NCI-H460 (cell line): Measurements from ENCODE around the gene OR52E8. TPM values are rescaled to one million over a fixed set of nuclear protein-coding genes. Genes with fewer than 3 reads are reported as not detected.

ENCODE experiments used
- DNase-seq: peaks from one replicate; pipeline ENCODE4 v3.0.0-alpha.2; 2016; ENCODE audit warnings: low read depth; ENCODE audit errors: extremely low read depth
- polyA plus RNA-seq: library from polyadenylated mRNA; depleted of rRNA; stranded (reverse); fragments of >200 nt; gene quantifications from 2 replicates; pipeline ENCODE4 v1.2.3, GENCODE V29; 2014; cell fraction: nucleus; rRNA removed
- total RNA-seq: library from RNA; depleted of rRNA; stranded (reverse); fragments of >200 nt; shearing (Covaris generic); gene quantifications from 2 replicates; pipeline ENCODE4 v1.2.3, GENCODE V29; 2014; rRNA removed

The OR52E8 gene
- total RNA-seq: not detected in 2 replicates
- not detected in 2 replicates for polyA plus RNA-seq

- no peak for DNase-seq
Measured at GRCh38 chr11:5857590-5857989, at the start of gene OR52E8. OR52E8 (minus strand) TSS chr11:5857690; CDS start chr11:5857690, 0 bp downstream.

DNA sequence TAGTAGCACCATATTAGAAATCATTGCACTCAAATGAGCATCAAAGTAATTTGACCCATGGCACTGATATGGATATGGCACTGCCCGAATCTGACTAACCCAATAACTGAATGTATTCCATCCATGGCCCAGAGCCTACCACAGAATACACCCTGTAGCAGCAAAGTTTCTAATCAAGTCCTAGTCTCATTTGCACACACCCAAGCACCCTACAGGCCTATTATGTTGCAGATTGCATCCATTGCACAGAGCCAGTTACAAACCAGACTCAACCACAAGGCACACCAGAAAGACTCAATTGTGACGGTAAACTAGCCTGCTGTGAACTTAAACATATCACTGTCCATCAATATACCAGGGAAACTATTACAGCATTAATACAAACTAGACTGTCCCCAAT is 42.0 kb upstream of the OR52E8 start:
- DNase-seq: no peak

DNA sequence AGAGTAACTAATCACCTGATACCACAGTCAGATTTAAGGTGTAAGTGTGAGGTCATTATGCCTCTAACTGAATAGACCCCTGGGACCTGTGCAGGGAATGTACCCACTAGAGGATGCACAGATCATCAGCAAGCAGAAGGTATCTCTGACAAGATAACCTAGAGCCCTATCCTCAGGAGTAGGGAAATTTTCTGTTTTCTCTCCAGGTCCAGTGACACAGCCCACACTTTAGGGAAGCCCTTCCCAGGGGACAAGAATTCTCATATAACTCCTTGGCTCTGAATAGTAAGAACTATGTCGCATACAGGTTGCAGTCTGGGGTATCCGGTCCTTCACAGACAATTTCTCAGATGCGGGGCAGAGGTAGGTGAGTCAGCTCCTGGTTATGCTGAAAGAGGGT is 35.4 kb upstream of the OR52E8 start, which contains the start of gene OR52E5:
Gene OR52E5, plus strand, starts transcription at position 301 of the 400 bp plus-strand sequence. CDS start 7,569 bp downstream, outside the sequence.
- no peak for DNase-seq

GRCh38 chr11:5891216-5891800 is 33.8 kb upstream of the OR52E8 start:
- peak; percentile 0 for DNase-seq

DNA sequence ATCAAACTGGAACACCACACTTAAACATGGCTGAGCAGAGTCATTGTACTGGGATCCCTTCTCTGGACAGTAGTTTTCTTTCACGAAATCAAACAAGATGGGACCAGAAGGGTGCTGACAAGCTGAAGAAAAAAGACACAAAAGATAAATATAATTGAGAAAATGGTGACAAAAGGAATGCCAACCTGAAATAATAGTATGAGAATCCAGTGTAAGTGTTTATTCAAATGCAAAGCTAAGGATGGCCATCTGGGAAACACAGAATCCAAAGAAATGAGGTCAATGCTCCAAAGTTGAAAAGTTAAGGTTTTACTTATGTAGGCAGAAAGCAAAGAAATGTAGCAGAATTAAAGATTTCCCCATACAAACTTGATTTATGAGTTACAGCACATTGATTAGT is 30.2 kb upstream of the OR52E8 start:
- DNase-seq: no peak

- no peak for DNase-seq
Measured at GRCh38 chr11:5887172-5887571, 29.7 kb upstream of the OR52E8 start.

DNA sequence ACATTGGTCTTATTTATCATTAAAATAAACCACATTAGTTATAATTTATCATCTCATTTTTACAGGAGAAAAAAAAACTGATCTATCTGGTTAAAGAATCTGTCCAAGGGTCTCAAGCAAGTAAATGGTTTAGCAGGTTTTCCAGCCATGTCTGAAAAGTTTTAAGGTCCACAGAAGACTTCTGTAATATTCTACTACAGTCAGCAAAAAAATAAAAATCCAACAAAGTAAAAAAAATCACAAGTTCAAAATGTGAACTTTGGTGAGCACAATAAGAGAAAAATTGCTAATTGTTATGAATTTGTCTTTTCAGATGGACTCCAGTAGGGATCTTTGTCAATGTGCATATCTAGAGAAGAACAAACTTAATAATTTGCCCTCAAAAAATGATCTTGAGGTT is 24.3 kb upstream of the OR52E8 start:
- DNase-seq: no peak

DNA sequence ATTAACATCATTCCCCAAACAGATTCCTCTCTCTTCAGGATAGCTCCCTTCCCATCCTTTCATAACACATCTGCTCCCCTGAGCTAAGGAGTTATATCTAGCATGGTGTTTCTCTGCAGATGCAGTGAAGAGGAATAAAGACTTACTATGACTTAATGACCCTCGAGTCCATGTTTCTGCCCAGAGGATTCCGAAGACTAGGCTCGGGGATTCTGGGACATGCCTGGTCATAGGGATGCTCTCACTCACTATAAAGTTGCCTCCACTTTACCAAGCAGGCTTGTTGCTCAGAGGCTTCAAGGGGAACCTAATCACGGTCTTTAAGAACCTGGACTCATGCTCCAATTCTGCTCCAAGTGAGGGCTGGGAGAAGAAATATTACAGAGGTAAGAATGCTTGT is 22.8 kb upstream of the OR52E8 start, which contains the start of gene OR52E4:
Gene OR52E4, plus strand, starts transcription at position 301 of the 400 bp plus-strand sequence. CDS start 3,664 bp downstream, outside the sequence.
- no peak for DNase-seq

DNA sequence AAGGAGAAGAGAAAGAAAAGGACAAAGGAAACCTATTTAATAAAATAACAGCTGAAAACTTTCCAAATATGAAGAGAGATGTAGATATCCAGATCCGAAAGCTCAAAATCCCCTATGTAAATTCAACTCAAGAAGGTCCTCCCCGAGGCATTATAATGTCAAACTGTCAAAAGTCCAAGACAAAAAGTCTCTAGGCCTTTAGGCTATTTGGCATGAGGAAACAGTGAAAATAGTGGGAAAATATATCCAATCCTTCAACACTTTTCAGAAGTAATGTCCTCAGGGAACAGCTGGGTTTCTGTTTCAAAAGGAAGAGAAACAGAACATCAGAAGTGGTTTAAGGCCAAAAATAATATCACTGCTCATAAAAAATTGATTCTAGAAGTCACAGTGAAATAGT is 21.1 kb upstream of the OR52E8 start:
- no peak for DNase-seq

GRCh38 chr11:5865826-5866225 is 8.3 kb upstream of the OR52E8 start:
- DNase-seq: no peak

DNA sequence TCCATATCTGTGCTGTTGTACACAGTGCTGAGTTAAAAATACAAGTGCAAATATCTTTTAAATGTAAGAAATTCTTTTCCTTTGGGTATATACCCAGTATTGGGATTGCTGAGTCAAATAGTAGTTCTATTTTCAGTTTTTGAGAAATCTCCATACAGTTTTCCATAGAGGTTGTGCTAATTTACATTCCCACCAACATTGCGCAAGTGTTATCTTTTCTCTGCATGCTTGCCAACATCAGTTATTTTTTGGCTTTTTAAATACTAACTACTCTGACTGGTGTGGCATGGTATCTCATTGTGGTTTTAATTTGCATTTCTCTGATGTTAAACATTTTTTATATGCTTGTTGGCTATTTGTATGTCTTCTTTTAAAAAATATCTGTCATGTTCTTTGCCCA is 6.5 kb downstream of the OR52E8 start:
- DNase-seq: no peak

DNA sequence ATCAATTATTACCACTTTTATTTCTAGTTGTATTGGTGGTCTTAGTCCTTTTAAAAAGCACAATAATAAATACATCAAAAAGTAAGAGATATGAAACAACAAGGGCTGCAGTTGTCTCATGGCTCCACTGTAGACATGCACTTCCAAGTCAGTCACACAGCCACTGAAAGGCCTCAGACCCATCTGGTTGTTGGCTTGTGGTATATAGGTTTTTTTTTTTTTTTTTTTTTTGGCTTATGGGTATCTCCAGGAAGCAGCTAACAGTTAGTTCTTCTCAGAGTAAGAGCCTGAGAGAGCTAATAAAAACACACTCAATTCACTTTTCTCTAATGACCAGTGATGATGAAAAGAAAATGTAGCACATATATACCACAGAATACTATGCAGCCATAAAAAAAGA is 9.8 kb downstream of the OR52E8 start:
- no peak for DNase-seq

DNA sequence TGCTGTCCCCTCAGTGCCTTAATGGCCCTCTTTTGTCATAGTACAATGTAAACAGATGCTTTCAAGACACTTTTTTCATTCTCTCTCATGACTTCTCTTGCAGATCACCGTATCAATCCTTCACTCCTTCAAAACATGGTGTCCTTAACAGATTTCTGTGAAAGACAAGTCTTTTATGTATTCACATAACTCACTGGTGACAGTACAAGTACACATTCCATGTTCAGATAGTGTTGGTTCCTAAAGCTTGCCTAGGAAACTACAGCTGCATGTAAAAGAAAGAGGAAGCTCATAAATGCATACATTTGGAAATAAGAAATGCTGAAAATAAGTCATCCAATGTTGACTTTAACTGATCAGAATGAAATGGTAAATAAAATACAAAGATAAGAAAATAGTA is 10.8 kb downstream of the OR52E8 start:
- DNase-seq: no peak

GRCh38 chr11:5841797-5842196 is 15.7 kb downstream of the OR52E8 start, which contains the start of gene OR52E6:
OR52E6 (minus strand) TSS chr11:5841897; CDS start chr11:5841897, 0 bp downstream.
- DNase-seq: no peak

GRCh38 chr11:5837695-5838094 is 19.8 kb downstream of the OR52E8 start:
- no peak for DNase-seq

DNA sequence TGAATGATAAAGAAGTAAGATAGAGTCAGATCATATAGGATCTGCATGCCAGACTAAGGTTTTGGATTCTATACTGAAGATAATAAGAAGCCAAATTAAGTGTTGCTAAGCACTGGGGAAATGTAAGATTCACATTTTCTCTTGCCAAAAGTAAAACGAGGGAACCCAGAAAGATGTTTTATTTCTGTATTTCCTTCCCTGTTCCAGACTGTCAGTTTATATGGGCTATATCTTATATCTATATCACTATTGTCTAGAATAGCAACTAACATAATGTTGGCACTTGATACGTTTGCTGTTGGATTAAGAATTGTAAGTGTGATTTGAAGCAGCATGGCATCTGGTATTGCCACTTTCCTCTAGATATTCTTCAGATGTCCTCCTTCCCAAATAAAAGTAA is 24.0 kb downstream of the OR52E8 start:
- DNase-seq: no peak

GRCh38 chr11:5831196-5831829 is 26.2 kb downstream of the OR52E8 start:
- no peak for DNase-seq

- no peak for DNase-seq
Measured at GRCh38 chr11:5818245-5818886, 39.1 kb downstream of the OR52E8 start.

- DNase-seq: no peak
Measured at GRCh38 chr11:5815534-5815933, 42.0 kb downstream of the OR52E8 start.

DNA sequence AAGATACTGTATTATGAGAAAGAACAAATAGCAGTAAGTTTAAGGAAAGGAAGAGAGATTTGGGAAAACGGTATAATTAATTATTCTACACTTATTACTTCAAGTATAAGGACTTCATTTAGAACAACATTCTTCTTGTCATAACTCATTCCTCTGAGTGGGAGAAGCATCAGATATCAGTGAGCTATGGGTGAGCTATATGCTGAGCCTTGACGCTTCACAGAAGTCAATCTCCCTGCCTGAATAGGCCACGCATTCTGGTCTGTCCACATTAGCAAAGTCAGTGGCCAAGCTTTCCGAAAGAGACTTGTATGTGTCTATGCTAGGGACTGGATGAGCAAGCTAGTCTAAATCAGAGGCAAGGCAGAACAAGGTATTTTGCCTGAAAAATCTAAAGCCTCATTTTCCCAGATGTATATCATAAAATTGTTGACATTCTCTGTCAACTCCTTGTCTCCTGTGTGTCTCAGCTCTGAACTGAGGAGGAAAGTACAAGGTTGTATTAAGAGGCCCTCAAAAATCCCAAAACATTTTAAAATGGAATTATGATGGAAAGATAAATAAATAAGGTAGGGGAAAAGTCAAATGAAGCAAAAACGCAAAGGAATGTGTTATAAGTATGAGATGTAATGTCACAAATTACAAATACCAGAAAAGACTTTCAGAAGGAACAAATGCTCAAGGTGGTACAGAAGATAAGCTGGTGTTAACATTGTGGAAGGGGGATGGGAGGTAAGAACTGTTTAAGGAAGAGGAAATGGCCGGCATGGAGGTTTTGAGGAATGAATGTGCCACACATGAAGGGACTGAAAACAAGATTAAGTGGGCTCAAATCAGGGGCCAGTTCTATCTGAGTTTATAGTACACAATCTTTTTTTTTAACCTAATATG is 47.3 kb downstream of the OR52E8 start:
- no peak for DNase-seq

GRCh38 chr11:5809122-5809519 is 48.4 kb downstream of the OR52E8 start:
- no peak for DNase-seq
